Uterus (tissue), 2 donors: ENCODE data around the gene CRB1.

Source experiments
- CTCF ChIP-seq, 4 experiments: fragments of 200-600 bp in 2 of 4; fragments of 450-650 bp in 2 of 4; sonication (generic) in 2 of 4; IDR thresholded peaks; one replicate each; pipeline ENCODE4 v1.5.1; 2016 to 2019; ENCODE audit warnings: antibody characterized with exemption in 4 of 4, mild to moderate bottlenecking in 2 of 4, moderate library complexity in 1 of 4
- POLR2A ChIP-seq, 2 donors: fragments of 450-650 bp; IDR thresholded peaks; one replicate each; pipeline ENCODE4 v1.6.1; 2016; ENCODE audit warnings: antibody characterized with exemption in 2 of 2, mild to moderate bottlenecking in 1 of 2, moderate library complexity in 1 of 2

GRCh38 chr1:197391303-197392226, 123.5 kb downstream of the CRB1 start:
- TF ChIP-seq CTCF (IDR thresholded peaks at IDR 0.05) (no peak), POLR2A (IDR thresholded peaks at IDR 0.05) (no peak)
